Heart left ventricle (tissue), 13 donors: ENCODE results near the gene UCMA.

Experiments used
- CTCF ChIP-seq, 12 donors: fragments of 200-600 bp; sonication (generic) in 4 of 12; IDR thresholded peaks; one replicate each; pipeline versions ENCODE4 v1.5.0 to v1.8.0; 2018 to 2022; ENCODE audit warnings: antibody characterized with exemption in 12 of 12, mild to moderate bottlenecking in 5 of 12
- POLR2A ChIP-seq, 2 donors: fragments of 450-650 bp; IDR thresholded peaks; one replicate each; pipeline ENCODE4 v1.6.1; 2017; ENCODE audit warnings: antibody characterized with exemption in 2 of 2, mild to moderate bottlenecking in 2 of 2, moderate library complexity in 2 of 2
- donor health status: ischemic (EF 13 %, LVEDD 7.1; RV severe dilation, severe dysfunction).
- donor health status: DM: no; HTN: yes; CAD: no.
- donor health status: DM: no; HTN: no; CAD: no.
- donor health status: ischemic (EF 25% LVEDD 6.9; RV normal size, moderate dysfunction).
- donor health status: ischemic (EF 25% LVEDD 5.7; RV mildly dilated, moderate dysfunction).
- donor health status: ischemic (EF 35%, LVEDD 5.7; RV mildly dilated, moderate dysfunction).
- donor health status: nonischemic (EF 11% LVEDD 7.7; RV severe dilation, severe dysfunction).
- donor health status: DM: yes; HTN: yes; CAD: no.
- donor health status: PGD.
- donor health status: ischemic (EF 29% LVEDD 5.4; RV normal size, mild dysfunction).
- donor health status: nonischemic (EF 23%, LVEDD 6.1; RV moderate dilation, normal function).

GRCh38 chr10:13222566-13222965, 11.6 kb downstream of the UCMA start:
- TF ChIP-seq POLR2A (IDR thresholded peaks at IDR 0.05): no peak
- TF ChIP-seq CTCF (IDR thresholded peaks at IDR 0.05): no peak
